Measurements from ENCODE around the gene NT5DC3. TPM values are rescaled to one million over a fixed set of nuclear protein-coding genes. Genes with fewer than 3 reads are reported as not detected.
A peak's percentile ranks its signal among the peaks of the same experiment; 100 is the strongest.

Gene NT5DC3
- total and polyA plus RNA-seq, 2 experiments from 2014 or later: 2.8 to 6.3 TPM

DNA sequence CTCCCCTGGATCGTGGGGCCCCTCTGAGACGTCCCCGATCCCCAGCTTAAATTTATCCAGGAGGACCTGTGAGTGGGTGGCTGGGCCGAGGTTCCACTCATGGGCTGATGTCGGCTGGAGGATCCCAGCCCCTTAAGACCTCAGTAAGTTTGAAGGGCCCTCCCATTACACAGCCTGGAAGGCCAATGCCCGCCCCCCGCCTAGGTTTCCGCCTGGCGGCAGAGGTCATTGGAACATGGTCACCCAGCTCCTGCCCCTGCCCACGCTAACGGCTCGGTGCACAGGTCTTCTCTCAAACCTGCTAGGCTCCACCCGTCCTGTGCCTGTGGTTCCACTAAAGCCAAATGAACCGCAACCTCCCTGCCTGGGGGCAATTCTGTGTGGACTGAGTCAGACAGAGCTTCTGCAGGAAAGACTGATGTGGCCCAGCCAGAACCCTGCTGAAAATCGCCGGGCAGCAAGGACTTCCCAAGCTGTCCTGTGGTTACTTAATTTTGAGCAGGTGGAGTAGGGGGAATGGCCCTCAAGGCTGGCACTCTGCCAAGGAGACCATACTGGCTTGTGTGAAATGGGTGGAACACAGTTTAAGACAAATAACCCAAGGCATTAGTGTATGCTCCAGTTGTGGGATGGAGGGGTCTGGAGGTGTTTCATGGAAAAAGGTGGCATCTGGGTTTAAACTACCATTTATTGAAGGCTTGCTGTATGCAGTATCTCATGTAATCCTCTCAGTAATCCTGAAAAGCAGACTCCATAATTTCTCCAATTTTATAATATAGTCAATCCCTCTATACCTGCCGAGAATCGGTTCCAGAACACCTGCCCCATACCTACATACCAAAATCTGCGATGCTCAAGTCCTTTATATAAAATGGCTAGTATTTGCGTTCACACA lies 903 bp upstream of the NT5DC3 start:
- peak; percentile 59 for DNase-seq (ENCODE audit: low spot score)
- peak overlapping the region; percentile 97 for H2AFZ ChIP-seq
- peak overlapping the region; percentile 95 for H3K4me2 ChIP-seq
- no peaks in the 10 kb centered on the region for H3K27me3 ChIP-seq
- WGBS (ENCODE audit: low lambda C conversion rate, missing lambda C conversion rate): 30% methylated on average over 20 of the region's 20 CpGs
- H3K36me3 ChIP-seq (replicated peaks; ENCODE audit: insufficient read depth, low read depth): no peaks in the 10 kb centered on the region
- H3K27ac ChIP-seq: peak overlapping the region; percentile 85
- peaks cover 18% of the 10 kb centered on the region for H3K4me1 ChIP-seq (ENCODE audit: insufficient read depth)
- no peaks in the 10 kb centered on the region for H3K9me2 ChIP-seq (replicated peaks; ENCODE audit: insufficient read depth)
- no peaks in the 10 kb centered on the region for H4K20me1 ChIP-seq (ENCODE audit: insufficient read depth, poor library complexity, severe bottlenecking)
- H3K9me3 ChIP-seq (ENCODE audit: low read depth): no peaks in the 10 kb centered on the region
- H3K79me2 ChIP-seq: peaks cover 33% of the 10 kb centered on the region
- no peak for TF ChIP-seq EZH2phosphoT487 (IDR thresholded peaks at IDR 0.05; ENCODE audit: low read depth, severe bottlenecking, unreplicated experiment)
- TF ChIP-seq EZH2 (IDR thresholded peaks at IDR 0.05; ENCODE audit: borderline replicate concordance): no peak
- TF ChIP-seq, protein P1, sequence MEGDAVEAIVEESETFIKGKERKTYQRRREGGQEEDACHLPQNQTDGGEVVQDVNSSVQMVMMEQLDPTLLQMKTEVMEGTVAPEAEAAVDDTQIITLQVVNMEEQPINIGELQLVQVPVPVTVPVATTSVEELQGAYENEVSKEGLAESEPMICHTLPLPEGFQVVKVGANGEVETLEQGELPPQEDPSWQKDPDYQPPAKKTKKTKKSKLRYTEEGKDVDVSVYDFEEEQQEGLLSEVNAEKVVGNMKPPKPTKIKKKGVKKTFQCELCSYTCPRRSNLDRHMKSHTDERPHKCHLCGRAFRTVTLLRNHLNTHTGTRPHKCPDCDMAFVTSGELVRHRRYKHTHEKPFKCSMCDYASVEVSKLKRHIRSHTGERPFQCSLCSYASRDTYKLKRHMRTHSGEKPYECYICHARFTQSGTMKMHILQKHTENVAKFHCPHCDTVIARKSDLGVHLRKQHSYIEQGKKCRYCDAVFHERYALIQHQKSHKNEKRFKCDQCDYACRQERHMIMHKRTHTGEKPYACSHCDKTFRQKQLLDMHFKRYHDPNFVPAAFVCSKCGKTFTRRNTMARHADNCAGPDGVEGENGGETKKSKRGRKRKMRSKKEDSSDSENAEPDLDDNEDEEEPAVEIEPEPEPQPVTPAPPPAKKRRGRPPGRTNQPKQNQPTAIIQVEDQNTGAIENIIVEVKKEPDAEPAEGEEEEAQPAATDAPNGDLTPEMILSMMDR (IDR thresholded peaks at IDR 0.05; ENCODE audit: poor library complexity): no peak
- peak overlapping the region; percentile 44 for H3K4me3 ChIP-seq

DNA sequence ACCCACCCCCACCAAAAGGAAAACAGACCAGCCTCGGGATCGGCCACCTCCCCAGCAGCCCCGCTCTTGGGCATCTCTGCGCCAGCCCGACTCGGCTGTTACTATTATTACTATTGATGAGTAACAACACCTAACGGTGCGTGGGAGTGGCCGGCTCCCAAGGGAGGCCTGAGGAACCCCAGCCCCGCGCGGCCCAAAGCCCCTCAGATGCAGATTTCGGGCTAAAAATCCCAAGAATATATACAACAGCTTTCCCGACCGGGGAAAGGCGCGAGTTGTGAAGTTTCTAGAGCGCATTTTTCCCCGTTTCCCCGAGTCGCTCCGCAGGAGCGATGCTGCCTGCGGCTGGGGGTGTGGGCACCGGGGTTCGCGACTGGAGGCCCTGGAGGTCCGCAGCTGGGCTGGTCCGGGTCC lies 565 bp downstream of the NT5DC3 start:
- Histone ChIP-seq H3K27me3 (no peaks in the 10 kb centered on the region), H3K9me3 (ENCODE audit: low read depth) (no peaks in the 10 kb centered on the region), H2AFZ (peak overlapping the region; percentile 73), H3K36me3 (replicated peaks; ENCODE audit: insufficient read depth, low read depth) (no peaks in the 10 kb centered on the region), H3K4me1 (ENCODE audit: insufficient read depth) (peaks cover 18% of the 10 kb centered on the region), H3K4me2 (peak overlapping the region; percentile 95), H3K9me2 (replicated peaks; ENCODE audit: insufficient read depth) (no peaks in the 10 kb centered on the region), H4K20me1 (ENCODE audit: insufficient read depth, poor library complexity, severe bottlenecking) (no peaks in the 10 kb centered on the region), H3K4me3 (peak overlapping the region; percentile 63), H3K79me2 (peaks cover 45% of the 10 kb centered on the region), H3K27ac (peak overlapping the region; percentile 32)
- DNase-seq (ENCODE audit: low spot score): no peak
- TF ChIP-seq EZH2phosphoT487 (IDR thresholded peaks at IDR 0.05; ENCODE audit: low read depth, severe bottlenecking, unreplicated experiment) (no peak), EZH2 (IDR thresholded peaks at IDR 0.05; ENCODE audit: borderline replicate concordance) (no peak)
- TF ChIP-seq, protein P1 (IDR thresholded peaks at IDR 0.05; ENCODE audit: poor library complexity): no peak
- WGBS (ENCODE audit: low lambda C conversion rate, missing lambda C conversion rate): under 1% methylated on average over 29 of the region's 29 CpGs

DNA sequence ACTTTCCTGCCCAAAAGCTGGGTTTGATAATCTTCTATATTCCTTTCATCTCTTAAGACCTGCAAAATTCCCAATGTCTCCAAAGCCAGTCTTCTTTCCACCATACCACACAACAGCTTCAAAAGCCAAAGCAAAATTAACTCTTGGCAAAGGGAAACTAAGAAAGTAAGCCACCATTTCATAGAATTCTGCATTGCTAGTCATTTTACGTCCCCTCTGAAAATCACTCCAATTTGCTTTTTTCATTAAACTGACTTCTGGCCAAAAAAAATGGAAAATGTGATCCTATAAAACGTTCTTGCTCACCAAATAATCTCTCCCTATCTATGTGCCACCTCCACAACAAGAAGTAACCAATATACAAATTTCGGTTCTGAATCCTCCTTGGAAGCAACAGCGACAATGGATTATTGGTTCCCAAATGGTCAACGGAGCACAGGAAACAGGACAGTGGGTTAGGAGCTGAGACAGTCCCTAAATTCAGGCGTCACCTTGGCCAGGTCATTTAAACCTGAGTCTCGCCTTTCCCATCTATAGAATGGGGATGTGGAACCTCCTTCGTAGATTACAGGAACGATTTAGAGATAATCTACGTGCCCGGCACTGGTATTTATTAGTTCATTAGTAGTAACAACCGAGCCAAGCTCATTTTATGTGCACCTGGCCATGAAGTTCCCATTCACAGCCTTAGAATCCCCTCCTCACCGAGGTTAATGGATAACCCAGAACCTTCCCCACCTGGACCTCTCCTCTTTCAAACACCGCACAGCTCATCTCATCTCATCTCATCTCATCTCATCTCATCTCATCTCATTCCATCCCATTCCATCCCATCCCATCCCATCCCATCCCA lies 1.2 kb downstream of the NT5DC3 start:
- WGBS (ENCODE audit: low lambda C conversion rate, missing lambda C conversion rate): 63% methylated on average over 14 of the region's 14 CpGs
- peaks cover 52% of the 10 kb centered on the region for H3K79me2 ChIP-seq

More for the DNA sequence above, 1.2 kb downstream of the NT5DC3 start:
- peak overlapping the region; percentile 73 for H2AFZ ChIP-seq
- no peaks in the 10 kb centered on the region for H3K9me2 ChIP-seq (replicated peaks; ENCODE audit: insufficient read depth)
- no peaks in the 10 kb centered on the region for H3K27me3 ChIP-seq
- peak overlapping the region; percentile 63 for H3K4me3 ChIP-seq
- no peaks in the 10 kb centered on the region for H3K9me3 ChIP-seq (ENCODE audit: low read depth)
- H3K4me2 ChIP-seq: peak overlapping the region; percentile 95
- no peaks in the 10 kb centered on the region for H3K36me3 ChIP-seq (replicated peaks; ENCODE audit: insufficient read depth, low read depth)
- H3K27ac ChIP-seq: no peak overlapping the region
- H3K4me1 ChIP-seq (ENCODE audit: insufficient read depth): peaks cover 18% of the 10 kb centered on the region
- TF ChIP-seq EZH2 (IDR thresholded peaks at IDR 0.05; ENCODE audit: borderline replicate concordance) (no peak), EZH2phosphoT487 (IDR thresholded peaks at IDR 0.05; ENCODE audit: low read depth, severe bottlenecking, unreplicated experiment) (no peak)
- TF ChIP-seq, protein P1 (IDR thresholded peaks at IDR 0.05; ENCODE audit: poor library complexity): no peak
- no peaks in the 10 kb centered on the region for H4K20me1 ChIP-seq (ENCODE audit: insufficient read depth, poor library complexity, severe bottlenecking)
- no peak for DNase-seq (ENCODE audit: low spot score)

All from hepatocyte (in vitro differentiated cells).